ENCODE results near the gene HOXA5.

HOXA5 gene

GRCh38 chr7:27159266-27160144 is 16.0 kb upstream of the HOXA5 start:
- DNase-seq (ENCODE audit: low read depth), result no peak

- DNase-seq (ENCODE audit: low read depth), result no peak
Measured at GRCh38 chr7:27158436-27159265, 15.2 kb upstream of the HOXA5 start.

GRCh38 chr7:27157702-27158431 is 14.4 kb upstream of the HOXA5 start:
- no peak for DNase-seq (ENCODE audit: low read depth)

- no peak for DNase-seq (ENCODE audit: low read depth)
Measured at GRCh38 chr7:27156916-27157701, 13.6 kb upstream of the HOXA5 start.

GRCh38 chr7:27156508-27156898 is 13.0 kb upstream of the HOXA5 start, which contains the start of gene HOXA7:
TSS of gene HOXA7 (minus strand) at chr7:27156675. CDS start at chr7:27156545, 130 bp downstream.
- no peak for DNase-seq (ENCODE audit: low read depth)

- no peak for DNase-seq (ENCODE audit: low read depth)
Measured at GRCh38 chr7:27155816-27156507, 12.5 kb upstream of the HOXA5 start.

- DNase-seq (ENCODE audit: low read depth), result no peak
Measured at GRCh38 chr7:27154901-27155815, 11.7 kb upstream of the HOXA5 start.

GRCh38 chr7:27154369-27154768 is 10.9 kb upstream of the HOXA5 start:
- DNase-seq (ENCODE audit: low read depth), result no peak

- no peak for DNase-seq (ENCODE audit: low read depth)
Measured at GRCh38 chr7:27153526-27153925, 10.0 kb upstream of the HOXA5 start.

GRCh38 chr7:27152816-27153442 is 9.4 kb upstream of the HOXA5 start:
- DNase-seq (ENCODE audit: low read depth), result no peak

- no peak for DNase-seq (ENCODE audit: low read depth)
Measured at GRCh38 chr7:27151931-27152815, 8.7 kb upstream of the HOXA5 start, which contains the start of gene HOXA3. TSS of gene HOXA3 (minus strand) at chr7:27152583. CDS start at chr7:27110640, 41,943 bp downstream.

- no peak for DNase-seq (ENCODE audit: low read depth)
Measured at GRCh38 chr7:27151341-27151930, 8.0 kb upstream of the HOXA5 start.

GRCh38 chr7:27150568-27151340 is 7.3 kb upstream of the HOXA5 start:
- no peak for DNase-seq (ENCODE audit: low read depth)

GRCh38 chr7:27149842-27150567 is 6.5 kb upstream of the HOXA5 start:
- DNase-seq (ENCODE audit: low read depth), result no peak

GRCh38 chr7:27148756-27149641 is 5.5 kb upstream of the HOXA5 start:
- DNase-seq (ENCODE audit: low read depth), result no peak
